MM.1S (cell line): ENCODE measurements around the gene SLC27A2.

Experiments used
- CTCF ChIP-seq: fragments of 300-600 bp; sonication (generic); IDR thresholded peaks from 2 replicates; pipeline ENCODE4 v1.5.1; 2016; ENCODE audit warnings: antibody characterized with exemption, low read length, mixed read lengths
- EZH2phosphoT487 ChIP-seq: fragments of 300-600 bp; sonication (generic); IDR thresholded peaks from 2 replicates; pipeline ENCODE4 v1.6.1; 2018; ENCODE audit warnings: antibody characterized with exemption, low read length

GRCh38 chr15:50218291-50218690 lies 36.3 kb downstream of the SLC27A2 start:
- TF ChIP-seq CTCF (no peak), EZH2phosphoT487 (no peak)
